ENCODE data around the gene SUPT6H.

The SUPT6H gene

DNA sequence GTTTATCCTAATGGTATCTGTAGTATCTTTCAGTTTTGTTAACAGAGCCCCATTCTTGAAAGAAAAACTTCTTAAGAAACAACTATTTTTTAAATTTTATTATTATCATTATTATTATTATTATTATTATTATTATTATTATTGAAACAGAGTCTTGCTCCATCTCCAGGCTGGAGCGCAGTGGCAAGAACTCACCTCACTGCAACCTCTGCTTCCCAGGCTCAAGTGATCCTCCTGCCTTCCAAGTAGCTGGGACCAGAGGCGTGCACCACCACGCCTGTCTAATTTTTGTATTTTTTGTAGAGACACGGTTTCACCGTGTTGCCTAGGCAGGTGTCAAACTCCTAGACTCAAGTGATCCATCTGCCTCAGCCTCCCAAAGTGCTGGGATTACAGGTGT, 23.4 kb downstream of the SUPT6H start:
- TF ChIP-seq ZNF335 (tag by site-specific recombination; conservative IDR thresholded peaks at IDR 0.05) = no peak
- ChIA-PET POLR2A (no interaction called here), CTCF (interaction anchor here (0.6 to 1.2 kb wide), 3 partner anchors 17 to 42 kb away, joined by 3 to 5 read pairs (median 3); no protein-coding TSS in a partner anchor)
- H3K9me3 ChIP-seq (ENCODE audit: control insufficient read depth, insufficient read depth, low read depth, low read length) = no peaks in the 10 kb centered on the region
- H3K4me1 ChIP-seq (ENCODE audit: control insufficient read depth, insufficient read depth, low read length) = no peaks in the 10 kb centered on the region
- H3K4me3 ChIP-seq (ENCODE audit: low read depth, low read length) = no peak overlapping the region
- peaks cover 79 to 99% of the 10 kb centered on the region in 2 experiments for H3K36me3 ChIP-seq (ENCODE audit: control insufficient read depth in 2 of 2, insufficient read depth in 1 of 2, low read length in 2 of 2)
- H3K27ac ChIP-seq (ENCODE audit: extremely low read depth, low read depth, low read length) = no peak overlapping the region

DNA sequence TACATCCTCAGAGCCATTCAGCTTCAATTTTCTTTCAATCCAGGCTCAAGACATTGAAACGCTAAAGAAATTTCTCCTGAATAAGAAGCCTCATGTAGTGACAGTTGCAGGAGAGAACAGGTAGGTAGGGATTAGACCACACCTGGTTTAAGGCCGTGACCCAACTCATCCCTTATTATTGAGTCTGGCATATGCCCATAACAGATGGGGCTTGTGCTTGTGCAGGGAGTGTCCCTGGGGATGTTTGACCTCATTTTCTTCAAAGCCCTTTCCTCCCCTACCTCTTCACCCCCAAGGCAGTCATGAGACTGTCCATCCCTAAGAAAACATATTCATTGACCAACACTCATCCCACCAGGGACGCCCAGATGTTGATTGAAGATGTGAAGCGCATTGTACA, 24.3 kb downstream of the SUPT6H start:
- H3K4me1 ChIP-seq (ENCODE audit: control insufficient read depth, insufficient read depth, low read length) = no peaks in the 10 kb centered on the region
- peaks cover 82 to 99% of the 10 kb centered on the region in 2 experiments for H3K36me3 ChIP-seq (ENCODE audit: control insufficient read depth in 2 of 2, insufficient read depth in 1 of 2, low read length in 2 of 2)
- no peak overlapping the region for H3K4me3 ChIP-seq (ENCODE audit: low read depth, low read length)
- CTCF ChIA-PET = interaction anchor here (0.7 to 1.2 kb wide), 2 partner anchors 41 to 158 kb away, joined by 3 to 5 read pairs; no protein-coding TSS in a partner anchor
- TF ChIP-seq, protein P1, sequence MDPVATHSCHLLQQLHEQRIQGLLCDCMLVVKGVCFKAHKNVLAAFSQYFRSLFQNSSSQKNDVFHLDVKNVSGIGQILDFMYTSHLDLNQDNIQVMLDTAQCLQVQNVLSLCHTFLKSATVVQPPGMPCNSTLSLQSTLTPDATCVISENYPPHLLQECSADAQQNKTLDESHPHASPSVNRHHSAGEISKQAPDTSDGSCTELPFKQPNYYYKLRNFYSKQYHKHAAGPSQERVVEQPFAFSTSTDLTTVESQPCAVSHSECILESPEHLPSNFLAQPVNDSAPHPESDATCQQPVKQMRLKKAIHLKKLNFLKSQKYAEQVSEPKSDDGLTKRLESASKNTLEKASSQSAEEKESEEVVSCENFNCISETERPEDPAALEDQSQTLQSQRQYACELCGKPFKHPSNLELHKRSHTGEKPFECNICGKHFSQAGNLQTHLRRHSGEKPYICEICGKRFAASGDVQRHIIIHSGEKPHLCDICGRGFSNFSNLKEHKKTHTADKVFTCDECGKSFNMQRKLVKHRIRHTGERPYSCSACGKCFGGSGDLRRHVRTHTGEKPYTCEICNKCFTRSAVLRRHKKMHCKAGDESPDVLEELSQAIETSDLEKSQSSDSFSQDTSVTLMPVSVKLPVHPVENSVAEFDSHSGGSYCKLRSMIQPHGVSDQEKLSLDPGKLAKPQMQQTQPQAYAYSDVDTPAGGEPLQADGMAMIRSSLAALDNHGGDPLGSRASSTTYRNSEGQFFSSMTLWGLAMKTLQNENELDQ (tag by site-specific recombination; IDR thresholded peaks at IDR 0.05; ENCODE audit: low read depth) = no peak
- TF ChIP-seq, protein P2, sequence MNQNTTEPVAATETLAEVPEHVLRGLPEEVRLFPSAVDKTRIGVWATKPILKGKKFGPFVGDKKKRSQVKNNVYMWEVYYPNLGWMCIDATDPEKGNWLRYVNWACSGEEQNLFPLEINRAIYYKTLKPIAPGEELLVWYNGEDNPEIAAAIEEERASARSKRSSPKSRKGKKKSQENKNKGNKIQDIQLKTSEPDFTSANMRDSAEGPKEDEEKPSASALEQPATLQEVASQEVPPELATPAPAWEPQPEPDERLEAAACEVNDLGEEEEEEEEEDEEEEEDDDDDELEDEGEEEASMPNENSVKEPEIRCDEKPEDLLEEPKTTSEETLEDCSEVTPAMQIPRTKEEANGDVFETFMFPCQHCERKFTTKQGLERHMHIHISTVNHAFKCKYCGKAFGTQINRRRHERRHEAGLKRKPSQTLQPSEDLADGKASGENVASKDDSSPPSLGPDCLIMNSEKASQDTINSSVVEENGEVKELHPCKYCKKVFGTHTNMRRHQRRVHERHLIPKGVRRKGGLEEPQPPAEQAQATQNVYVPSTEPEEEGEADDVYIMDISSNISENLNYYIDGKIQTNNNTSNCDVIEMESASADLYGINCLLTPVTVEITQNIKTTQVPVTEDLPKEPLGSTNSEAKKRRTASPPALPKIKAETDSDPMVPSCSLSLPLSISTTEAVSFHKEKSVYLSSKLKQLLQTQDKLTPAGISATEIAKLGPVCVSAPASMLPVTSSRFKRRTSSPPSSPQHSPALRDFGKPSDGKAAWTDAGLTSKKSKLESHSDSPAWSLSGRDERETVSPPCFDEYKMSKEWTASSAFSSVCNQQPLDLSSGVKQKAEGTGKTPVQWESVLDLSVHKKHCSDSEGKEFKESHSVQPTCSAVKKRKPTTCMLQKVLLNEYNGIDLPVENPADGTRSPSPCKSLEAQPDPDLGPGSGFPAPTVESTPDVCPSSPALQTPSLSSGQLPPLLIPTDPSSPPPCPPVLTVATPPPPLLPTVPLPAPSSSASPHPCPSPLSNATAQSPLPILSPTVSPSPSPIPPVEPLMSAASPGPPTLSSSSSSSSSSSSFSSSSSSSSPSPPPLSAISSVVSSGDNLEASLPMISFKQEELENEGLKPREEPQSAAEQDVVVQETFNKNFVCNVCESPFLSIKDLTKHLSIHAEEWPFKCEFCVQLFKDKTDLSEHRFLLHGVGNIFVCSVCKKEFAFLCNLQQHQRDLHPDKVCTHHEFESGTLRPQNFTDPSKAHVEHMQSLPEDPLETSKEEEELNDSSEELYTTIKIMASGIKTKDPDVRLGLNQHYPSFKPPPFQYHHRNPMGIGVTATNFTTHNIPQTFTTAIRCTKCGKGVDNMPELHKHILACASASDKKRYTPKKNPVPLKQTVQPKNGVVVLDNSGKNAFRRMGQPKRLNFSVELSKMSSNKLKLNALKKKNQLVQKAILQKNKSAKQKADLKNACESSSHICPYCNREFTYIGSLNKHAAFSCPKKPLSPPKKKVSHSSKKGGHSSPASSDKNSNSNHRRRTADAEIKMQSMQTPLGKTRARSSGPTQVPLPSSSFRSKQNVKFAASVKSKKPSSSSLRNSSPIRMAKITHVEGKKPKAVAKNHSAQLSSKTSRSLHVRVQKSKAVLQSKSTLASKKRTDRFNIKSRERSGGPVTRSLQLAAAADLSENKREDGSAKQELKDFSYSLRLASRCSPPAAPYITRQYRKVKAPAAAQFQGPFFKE (tag by site-specific recombination; IDR thresholded peaks at IDR 0.05; ENCODE audit: borderline replicate concordance) = no peak
- TF ChIP-seq ZNF24 (tag by site-specific recombination; IDR thresholded peaks at IDR 0.05) (no peak), ZNF707 (tag by site-specific recombination; IDR thresholded peaks at IDR 0.05) (no peak), ZNF146 (tag by site-specific recombination; IDR thresholded peaks at IDR 0.05) (no peak), ZNF404 (tag by site-specific recombination; IDR thresholded peaks at IDR 0.05) (no peak), ZNF169 (tag by site-specific recombination; IDR thresholded peaks at IDR 0.05) (no peak), HOXA7 (CRISPR knock-in tag; IDR thresholded peaks at IDR 0.05; ENCODE audit: borderline replicate concordance) (no peak), KLF8 (tag by site-specific recombination; IDR thresholded peaks at IDR 0.05) (no peak), KLF7 (tag by site-specific recombination; IDR thresholded peaks at IDR 0.05; ENCODE audit: borderline replicate concordance) (no peak), ZNF324 (tag by site-specific recombination; IDR thresholded peaks at IDR 0.05) (no peak), ZNF221 (tag by site-specific recombination; IDR thresholded peaks at IDR 0.05; ENCODE audit: borderline replicate concordance) (no peak), ZNF670 (tag by site-specific recombination; IDR thresholded peaks at IDR 0.05; ENCODE audit: low read depth) (no peak), ZNF549 (tag by site-specific recombination; IDR thresholded peaks at IDR 0.05) (no peak), ZNF23 (tag by site-specific recombination; IDR thresholded peaks at IDR 0.05; ENCODE audit: borderline replicate concordance) (no peak), SALL2 (tag by site-specific recombination; IDR thresholded peaks at IDR 0.05; ENCODE audit: borderline replicate concordance) (no peak), ZNF830 (tag by site-specific recombination; IDR thresholded peaks at IDR 0.05; ENCODE audit: low read depth) (no peak), OSR2 (tag by site-specific recombination; IDR thresholded peaks at IDR 0.05) (no peak)
- TF ChIP-seq, protein P3, sequence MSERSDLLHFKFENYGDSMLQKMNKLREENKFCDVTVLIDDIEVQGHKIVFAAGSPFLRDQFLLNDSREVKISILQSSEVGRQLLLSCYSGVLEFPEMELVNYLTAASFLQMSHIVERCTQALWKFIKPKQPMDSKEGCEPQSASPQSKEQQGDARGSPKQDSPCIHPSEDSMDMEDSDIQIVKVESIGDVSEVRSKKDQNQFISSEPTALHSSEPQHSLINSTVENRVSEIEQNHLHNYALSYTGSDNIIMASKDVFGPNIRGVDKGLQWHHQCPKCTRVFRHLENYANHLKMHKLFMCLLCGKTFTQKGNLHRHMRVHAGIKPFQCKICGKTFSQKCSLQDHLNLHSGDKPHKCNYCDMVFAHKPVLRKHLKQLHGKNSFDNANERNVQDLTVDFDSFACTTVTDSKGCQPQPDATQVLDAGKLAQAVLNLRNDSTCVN (tag by site-specific recombination; optimal IDR thresholded peaks at IDR 0.05) = no peak
- H3K27ac ChIP-seq (ENCODE audit: extremely low read depth, low read depth, low read length) = no peak overlapping the region
- POLR2A ChIA-PET = no interaction called here
- no peaks in the 10 kb centered on the region for H3K9me3 ChIP-seq (ENCODE audit: control insufficient read depth, insufficient read depth, low read depth, low read length)
